Measurements from ENCODE around the gene NCOA3.

Gene NCOA3

DNA sequence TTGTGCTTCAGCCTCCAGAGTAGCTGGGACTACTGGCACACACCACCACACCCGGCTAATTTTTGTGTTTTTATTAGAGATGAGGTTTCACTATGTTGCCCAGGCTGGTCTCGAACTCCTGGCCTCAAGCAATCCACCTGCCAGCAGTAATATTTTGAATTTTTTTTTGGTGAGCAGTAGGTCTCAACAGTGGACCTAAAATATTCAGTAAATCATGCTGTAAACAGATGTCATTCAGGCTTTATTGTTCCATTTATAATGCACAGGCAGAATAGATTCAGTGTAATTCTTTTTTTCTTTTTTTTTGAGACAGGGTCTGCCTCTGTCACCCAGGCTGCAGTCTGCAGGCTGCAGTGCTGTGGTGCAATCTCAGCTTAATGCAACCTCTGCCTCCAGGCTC lies 69.7 kb downstream of the NCOA3 start:
- no peak for DNase-seq (ENCODE audit: low read depth)
- H3K4me3 ChIP-seq (ENCODE audit: low read depth, low read length), result no peak overlapping the region
- in situ Hi-C loops (cut with HindIII; ENCODE audit: low sequenced_read_pairs), result no loop called here
- TF ChIP-seq CTCF (IDR thresholded peaks at IDR 0.05; ENCODE audit: low read depth, low read length, missing control alignments), result no peak

DNA sequence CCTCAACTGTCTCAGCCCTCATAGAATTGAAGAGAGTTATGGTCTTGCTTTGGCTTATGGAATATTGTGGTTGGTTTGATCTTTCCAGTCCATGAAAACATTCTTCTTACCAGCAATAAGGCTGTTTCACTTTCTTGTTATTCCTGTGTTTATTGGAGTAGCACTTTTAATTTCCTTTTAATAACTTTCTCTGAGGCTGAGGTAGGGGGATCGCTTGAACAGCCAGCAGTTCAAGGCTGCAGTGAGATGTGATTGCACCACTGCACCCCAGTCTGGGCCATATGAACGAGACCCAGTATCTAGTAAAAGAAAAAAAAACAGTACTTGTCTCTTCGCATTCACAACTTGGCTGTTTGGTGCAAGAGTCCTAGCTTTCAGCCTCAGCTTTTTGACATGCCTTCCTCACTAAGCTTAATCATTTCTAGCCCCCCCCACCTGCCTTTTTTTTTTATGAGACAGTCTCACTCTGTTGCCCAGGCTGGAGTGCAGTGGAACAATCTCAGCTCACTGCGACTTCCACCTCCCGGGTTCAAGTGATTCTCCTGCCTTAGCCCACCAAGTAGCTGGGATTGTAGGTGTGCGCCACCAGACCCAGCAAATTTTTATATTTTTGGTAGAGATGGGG lies 70.5 kb downstream of the NCOA3 start:
- in situ Hi-C loops (cut with HindIII; ENCODE audit: low sequenced_read_pairs), result no loop called here
- TF ChIP-seq CTCF (IDR thresholded peaks at IDR 0.05; ENCODE audit: low read depth, low read length, missing control alignments), result no peak
- no peak overlapping the region for H3K4me3 ChIP-seq (ENCODE audit: low read depth, low read length)
- DNase-seq (ENCODE audit: low read depth), result no peak

- no peak for TF ChIP-seq CTCF (IDR thresholded peaks at IDR 0.05; ENCODE audit: low read depth, low read length, missing control alignments)
Observed at GRCh38 chr20:47573559-47573958, 71.9 kb downstream of the NCOA3 start.

GRCh38 chr20:47574616-47575364 lies 73.1 kb downstream of the NCOA3 start:
- H3K4me3 ChIP-seq (ENCODE audit: low read depth, low read length), result no peak overlapping the region
- in situ Hi-C loops (cut with HindIII; ENCODE audit: low sequenced_read_pairs), result no loop called here
- no peak for TF ChIP-seq CTCF (IDR thresholded peaks at IDR 0.05; ENCODE audit: low read depth, low read length, missing control alignments)
- no peak for DNase-seq (ENCODE audit: low read depth)

More at GRCh38 chr20:47573559-47573958, 71.9 kb downstream of the NCOA3 start:
- DNase-seq (ENCODE audit: low read depth), result no peak
- in situ Hi-C loops (cut with HindIII; ENCODE audit: low sequenced_read_pairs), result no loop called here
- no peak overlapping the region for H3K4me3 ChIP-seq (ENCODE audit: low read depth, low read length)

DNA sequence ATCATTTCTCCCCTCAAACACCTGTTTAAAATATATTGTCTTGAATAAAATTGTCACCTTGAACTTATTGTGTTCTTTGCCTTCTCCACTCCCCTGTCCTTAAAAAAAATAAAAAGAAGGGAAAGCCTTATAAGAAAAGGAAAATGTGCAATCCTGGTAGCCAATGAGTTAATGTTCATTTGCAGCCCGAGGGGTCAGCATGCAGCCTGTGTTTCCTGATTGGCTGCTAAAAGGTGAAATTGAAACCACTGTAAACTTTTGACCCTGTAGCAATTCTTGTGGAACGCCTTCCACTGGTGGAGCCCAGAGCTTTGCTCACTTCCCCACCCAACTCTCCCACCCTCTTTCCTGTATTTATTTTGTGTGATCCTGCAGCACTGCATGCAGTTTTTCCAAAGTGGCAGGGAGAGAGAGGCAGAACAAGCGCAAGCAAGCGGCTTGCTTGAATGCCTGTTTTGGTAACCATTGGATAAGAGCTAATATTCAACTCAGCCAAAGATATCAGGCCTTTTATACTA lies 74.9 kb downstream of the NCOA3 start:
- TF ChIP-seq CTCF (IDR thresholded peaks at IDR 0.05; ENCODE audit: low read depth, low read length, missing control alignments), result no peak
- peak; percentile 72 for DNase-seq (ENCODE audit: low read depth)
- H3K4me3 ChIP-seq (ENCODE audit: low read depth, low read length), result no peak overlapping the region
- in situ Hi-C loops (cut with HindIII; ENCODE audit: low sequenced_read_pairs), result no loop called here

DNA sequence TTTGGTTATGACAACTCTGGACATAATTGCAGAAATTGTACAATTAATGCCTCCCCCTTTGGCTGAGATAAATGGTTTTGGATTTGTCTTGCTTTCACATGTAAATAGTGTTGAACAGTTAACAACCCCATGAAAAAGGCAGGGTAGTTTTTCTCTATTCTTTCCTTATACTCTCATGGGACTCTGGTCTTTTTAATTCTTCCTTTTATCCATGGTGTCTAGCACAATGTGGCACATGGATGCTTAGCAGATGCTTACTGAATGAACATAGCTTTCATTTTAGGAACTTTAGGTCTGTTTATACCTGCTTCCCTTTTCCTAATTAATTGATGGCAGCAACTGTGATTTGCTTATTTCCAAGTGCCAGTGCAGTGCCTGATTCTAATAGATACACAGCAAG lies 75.6 kb downstream of the NCOA3 start:
- no peak for DNase-seq (ENCODE audit: low read depth)
- H3K4me3 ChIP-seq (ENCODE audit: low read depth, low read length), result no peak overlapping the region
- TF ChIP-seq CTCF (IDR thresholded peaks at IDR 0.05; ENCODE audit: low read depth, low read length, missing control alignments), result no peak
- in situ Hi-C loops (cut with HindIII; ENCODE audit: low sequenced_read_pairs), result no loop called here
